ENCODE measurements around the gene ZNF419. TPM values are rescaled to one million over a fixed set of nuclear protein-coding genes. Genes with fewer than 3 reads are reported as not detected.
"Not testable (repeated sequence)": the region's sequence is repeated elsewhere in the genome, so short reads cannot be mapped to it uniquely, and the experiment has no call there.

ZNF419 gene
- total RNA-seq, 2 donors from 2014 or later = 3.6 to 4.4 TPM

- intact Hi-C loops (cut with DNase I) = no loop called here
- Histone ChIP-seq H3K27me3 (no peaks in the 10 kb centered on the region), H3K36me3 (no peaks in the 10 kb centered on the region), H3K9me3 (no peaks in the 10 kb centered on the region), H3K4me1 (no peaks in the 10 kb centered on the region), H3K4me3 (no peak overlapping the region), H3K9ac (ENCODE audit: low read depth in 2 of 2, low read length in 2 of 2) (no peak overlapping the region), H3K27ac (no peak overlapping the region)
- DNase-seq = no peak
- no peak for TF ChIP-seq CTCF (IDR thresholded peaks at IDR 0.05)
These were observed 35.2 kb upstream of the ZNF419 start for GRCh38 chr19:57452307-57452706.

- Histone ChIP-seq H3K4me1 (no peaks in the 10 kb centered on the region), H3K4me3 (no peak overlapping the region), H3K9ac (ENCODE audit: low read depth in 2 of 2, low read length in 2 of 2) (no peak overlapping the region), H3K27ac (no peak overlapping the region), H3K36me3 (no peaks in the 10 kb centered on the region), H3K9me3 (no peaks in the 10 kb centered on the region), H3K27me3 (no peaks in the 10 kb centered on the region)
- TF ChIP-seq CTCF (IDR thresholded peaks at IDR 0.05) = peak; percentile 12
- no peak for DNase-seq
- intact Hi-C loops (cut with DNase I) = no loop called here
These were observed 21.7 kb upstream of the ZNF419 start for GRCh38 chr19:57465680-57466381.

GRCh38 chr19:57466489-57466888, 21.1 kb upstream of the ZNF419 start:
- H3K27me3 ChIP-seq = no peaks in the 10 kb centered on the region
- H3K4me1 ChIP-seq = no peaks in the 10 kb centered on the region
- no peak overlapping the region for H3K27ac ChIP-seq
- no peak overlapping the region for H3K9ac ChIP-seq (ENCODE audit: low read depth in 2 of 2, low read length in 2 of 2)
- TF ChIP-seq CTCF (IDR thresholded peaks at IDR 0.05) = no peak
- no peak for DNase-seq
- intact Hi-C loops (cut with DNase I) = no loop called here
- no peaks in the 10 kb centered on the region for H3K9me3 ChIP-seq
- H3K4me3 ChIP-seq = no peak overlapping the region
- H3K36me3 ChIP-seq = no peaks in the 10 kb centered on the region

- no peak overlapping the region for H3K27ac ChIP-seq
- H3K4me3 ChIP-seq = no peak overlapping the region
- TF ChIP-seq CTCF (IDR thresholded peaks at IDR 0.05) = no peak
- no peak overlapping the region for H3K9ac ChIP-seq (ENCODE audit: low read depth in 2 of 2, low read length in 2 of 2)
- H3K9me3 ChIP-seq = no peaks in the 10 kb centered on the region
- intact Hi-C loops (cut with DNase I) = no loop called here
- no peaks in the 10 kb centered on the region for H3K36me3 ChIP-seq
- no peaks in the 10 kb centered on the region for H3K4me1 ChIP-seq
- DNase-seq = no peak
- H3K27me3 ChIP-seq = no peaks in the 10 kb centered on the region
These were observed 13.9 kb upstream of the ZNF419 start for GRCh38 chr19:57473646-57474045.

- no peaks in the 10 kb centered on the region for H3K4me1 ChIP-seq
- intact Hi-C loops (cut with DNase I) = no loop called here
- peak within 1 kb of the TSS; percentile 45 for H3K27ac ChIP-seq
- no peak for TF ChIP-seq CTCF (IDR thresholded peaks at IDR 0.05)
- H3K27me3 ChIP-seq = no peaks in the 10 kb centered on the region
- peak within 1 kb of the TSS; percentile 63 for H3K4me3 ChIP-seq
- H3K9ac ChIP-seq (ENCODE audit: low read depth in 2 of 2, low read length in 2 of 2) = peak within 1 kb of the TSS in 1 of 2 donors; percentile 54
- DNase-seq = peak; percentile 93
- H3K36me3 ChIP-seq = no peaks in the 10 kb centered on the region
- H3K9me3 ChIP-seq = no peaks in the 10 kb centered on the region
These were observed 10.2 kb upstream of the ZNF419 start, which contains the start of gene ZNF772 for GRCh38 chr19:57477191-57478008. ZNF772 (minus strand) TSS chr19:57477566; CDS start chr19:57477309, 257 bp downstream.

- DNase-seq; H3K4me3 ChIP-seq; H3K9me3 ChIP-seq; H3K27ac ChIP-seq; H3K9ac ChIP-seq (ENCODE audit: low read depth in 2 of 2, low read length in 2 of 2); intact Hi-C loops (cut with DNase I); H3K36me3 ChIP-seq; H3K4me1 ChIP-seq; H3K27me3 ChIP-seq: not testable (repeated sequence)
These were observed 722 bp downstream of the ZNF419 start for GRCh38 chr19:57488299-57488644.

GRCh38 chr19:57499332-57499679, 11.8 kb downstream of the ZNF419 start:
- DNase-seq; H3K4me3 ChIP-seq; H3K27me3 ChIP-seq; intact Hi-C loops (cut with DNase I); H3K36me3 ChIP-seq; H3K27ac ChIP-seq; H3K9ac ChIP-seq (ENCODE audit: low read depth in 2 of 2, low read length in 2 of 2); H3K9me3 ChIP-seq; H3K4me1 ChIP-seq: not testable (repeated sequence)

- H3K9me3 ChIP-seq; H3K4me1 ChIP-seq; H3K36me3 ChIP-seq; intact Hi-C loops (cut with DNase I); H3K27me3 ChIP-seq: not testable (repeated sequence)
- Histone ChIP-seq H3K27ac (peak within 1 kb of the TSS; percentile 55), H3K9ac (ENCODE audit: low read depth in 2 of 2, low read length in 2 of 2) (peak within 1 kb of the TSS in 1 of 2 donors; percentile 74), H3K4me3 (peak within 1 kb of the TSS; percentile 66)
- DNase-seq = peak; percentile 95
These were observed 12.3 kb downstream of the ZNF419 start, which contains the start of gene ZNF773 for GRCh38 chr19:57499680-57500395. ZNF773 (plus strand) TSS chr19:57499938; CDS start chr19:57500081, 143 bp downstream.
